Measurements from ENCODE around the gene CHCHD3.

DNA sequence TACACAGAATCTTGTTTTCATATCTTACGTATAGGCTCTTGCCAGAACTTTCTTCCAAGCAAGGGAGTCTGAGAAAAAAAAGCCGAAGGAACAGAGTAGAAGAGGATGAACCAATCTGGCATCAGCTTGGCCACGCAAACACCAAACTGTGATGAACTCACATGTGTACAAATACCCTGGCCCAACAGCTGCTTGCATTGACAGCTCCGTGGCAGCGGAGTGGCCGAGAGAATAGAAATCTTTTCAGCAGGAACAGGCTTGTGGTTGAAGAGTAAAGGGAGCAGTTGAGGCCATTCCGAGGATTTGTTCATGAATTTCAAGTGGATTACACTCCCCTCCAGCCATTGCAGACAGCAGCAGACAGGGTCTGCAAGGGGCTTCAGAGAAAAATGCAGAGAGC is 331.8 kb downstream of the CHCHD3 start:
- TF ChIP-seq, protein P1, sequence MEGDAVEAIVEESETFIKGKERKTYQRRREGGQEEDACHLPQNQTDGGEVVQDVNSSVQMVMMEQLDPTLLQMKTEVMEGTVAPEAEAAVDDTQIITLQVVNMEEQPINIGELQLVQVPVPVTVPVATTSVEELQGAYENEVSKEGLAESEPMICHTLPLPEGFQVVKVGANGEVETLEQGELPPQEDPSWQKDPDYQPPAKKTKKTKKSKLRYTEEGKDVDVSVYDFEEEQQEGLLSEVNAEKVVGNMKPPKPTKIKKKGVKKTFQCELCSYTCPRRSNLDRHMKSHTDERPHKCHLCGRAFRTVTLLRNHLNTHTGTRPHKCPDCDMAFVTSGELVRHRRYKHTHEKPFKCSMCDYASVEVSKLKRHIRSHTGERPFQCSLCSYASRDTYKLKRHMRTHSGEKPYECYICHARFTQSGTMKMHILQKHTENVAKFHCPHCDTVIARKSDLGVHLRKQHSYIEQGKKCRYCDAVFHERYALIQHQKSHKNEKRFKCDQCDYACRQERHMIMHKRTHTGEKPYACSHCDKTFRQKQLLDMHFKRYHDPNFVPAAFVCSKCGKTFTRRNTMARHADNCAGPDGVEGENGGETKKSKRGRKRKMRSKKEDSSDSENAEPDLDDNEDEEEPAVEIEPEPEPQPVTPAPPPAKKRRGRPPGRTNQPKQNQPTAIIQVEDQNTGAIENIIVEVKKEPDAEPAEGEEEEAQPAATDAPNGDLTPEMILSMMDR (conservative IDR thresholded peaks at IDR 0.05; ENCODE audit: low read length) = no peak
- no peak for TF ChIP-seq EZH2phosphoT487 (IDR thresholded peaks at IDR 0.05; ENCODE audit: borderline replicate concordance)
